ENCODE data around the gene FAM13B.
"Not testable (repeated sequence)": the region's sequence is repeated elsewhere in the genome, so short reads cannot be mapped to it uniquely, and the experiment has no call there.

The FAM13B gene

GRCh38 chr5:137994556-137994955 is 38.3 kb downstream of the FAM13B start:
- Histone ChIP-seq H3K27me3 (no peaks in the 10 kb centered on the region), H3K4me1 (ENCODE audit: control insufficient read depth in 1 of 2, insufficient read depth in 1 of 2, low read depth in 1 of 2, low read length in 1 of 2) (peaks cover 15 to 17% of the 10 kb centered on the region in 2 experiments), H3K9me3 (no peaks in the 10 kb centered on the region), H3K27ac (peak overlapping the region; percentile 64), H3K36me3 (peaks cover 13% of the 10 kb centered on the region), H3K4me3 (ENCODE audit: low read depth in 1 of 2, low read length in 1 of 2) (no peak overlapping the region)
- no peak for TF ChIP-seq CTCF (IDR thresholded peaks at IDR 0.05)

- peaks cover 29% of the 10 kb centered on the region for H3K36me3 ChIP-seq
- no peaks in the 10 kb centered on the region for H3K9me3 ChIP-seq
- no peak overlapping the region for H3K4me3 ChIP-seq (ENCODE audit: low read depth in 1 of 2, low read length in 1 of 2)
- no peak overlapping the region for H3K27ac ChIP-seq
- no peak for TF ChIP-seq CTCF (IDR thresholded peaks at IDR 0.05)
- H3K4me1 ChIP-seq (ENCODE audit: control insufficient read depth in 1 of 2, insufficient read depth in 1 of 2, low read depth in 1 of 2, low read length in 1 of 2): peaks cover 2 to 3% of the 10 kb centered on the region in 2 experiments
- no peaks in the 10 kb centered on the region for H3K27me3 ChIP-seq
Observed at GRCh38 chr5:137989419-137989818, 43.5 kb downstream of the FAM13B start.

DNA sequence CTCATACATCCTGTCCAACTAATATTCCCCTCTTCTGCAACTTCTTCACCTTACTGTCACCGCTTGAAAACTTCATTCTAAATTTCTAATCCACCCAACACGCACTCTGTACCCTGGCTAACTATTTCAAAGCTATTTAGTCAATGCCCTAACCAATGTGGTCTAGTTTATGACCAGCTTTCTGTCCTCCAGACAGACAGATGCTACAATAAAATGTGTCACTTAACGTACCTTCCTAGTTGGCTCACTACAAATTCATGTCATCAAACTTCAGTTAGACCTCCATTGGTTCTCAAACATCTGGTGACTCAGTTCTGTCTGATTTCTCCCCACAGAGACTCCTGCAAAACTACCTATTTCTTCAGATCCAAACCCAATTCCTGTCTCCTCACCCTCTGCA is 57.7 kb downstream of the FAM13B start:
- Histone ChIP-seq H3K36me3 (peaks cover 25% of the 10 kb centered on the region), H3K4me3 (ENCODE audit: low read depth in 1 of 2, low read length in 1 of 2) (no peak overlapping the region), H3K4me1 (ENCODE audit: control insufficient read depth in 1 of 2, insufficient read depth in 1 of 2, low read depth in 1 of 2, low read length in 1 of 2) (no peaks in the 10 kb centered on the region), H3K9me3 (no peaks in the 10 kb centered on the region), H3K27ac (no peak overlapping the region), H3K27me3 (no peaks in the 10 kb centered on the region)
- TF ChIP-seq CTCF (IDR thresholded peaks at IDR 0.05): no peak

DNA sequence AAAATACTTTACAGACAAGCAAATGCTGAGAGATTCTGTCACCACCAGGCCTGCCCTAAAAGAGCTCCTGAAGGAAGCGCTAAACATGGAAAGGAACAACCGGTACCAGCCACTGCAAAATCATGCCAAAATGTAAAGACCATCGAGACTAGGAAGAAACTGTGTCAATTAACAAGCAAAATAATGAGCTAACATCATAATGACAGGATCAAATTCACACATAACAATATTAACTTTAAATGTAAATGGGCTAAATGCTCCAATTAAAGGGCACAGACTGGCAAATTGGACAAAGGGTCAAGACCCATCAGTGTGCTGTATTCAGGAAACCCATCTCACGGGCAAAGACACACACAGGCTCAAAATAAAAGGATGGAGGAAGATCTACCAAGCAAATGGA is 62.5 kb downstream of the FAM13B start:
- H3K4me3 ChIP-seq (ENCODE audit: low read depth in 1 of 2, low read length in 1 of 2); H3K9me3 ChIP-seq; H3K27me3 ChIP-seq; H3K4me1 ChIP-seq (ENCODE audit: control insufficient read depth in 1 of 2, insufficient read depth in 1 of 2, low read depth in 1 of 2, low read length in 1 of 2); H3K27ac ChIP-seq: not testable (repeated sequence)
- H3K36me3 ChIP-seq: peaks cover 17% of the 10 kb centered on the region

DNA sequence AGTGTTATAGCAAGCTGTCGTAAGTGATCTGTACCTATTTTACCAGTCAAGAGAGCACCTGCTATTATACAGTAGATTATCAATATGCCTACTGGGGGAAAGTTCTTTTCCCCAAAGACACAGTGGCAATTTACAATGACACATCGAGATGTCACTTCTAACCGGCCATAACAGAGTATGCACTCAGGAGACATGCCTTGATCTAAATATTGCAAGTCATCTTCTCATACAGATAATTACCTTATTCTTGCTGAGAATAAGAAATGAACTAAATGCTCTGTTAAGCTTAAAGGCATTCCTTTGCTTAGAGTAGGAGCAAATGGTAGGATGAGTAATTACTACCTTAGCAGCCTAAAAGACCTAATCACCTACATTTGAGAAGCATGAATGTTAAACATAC is 72.1 kb downstream of the FAM13B start:
- no peak overlapping the region for H3K4me3 ChIP-seq (ENCODE audit: low read depth in 1 of 2, low read length in 1 of 2)
- TF ChIP-seq CTCF (IDR thresholded peaks at IDR 0.05): no peak
- peaks cover 80% of the 10 kb centered on the region for H3K36me3 ChIP-seq
- H3K4me1 ChIP-seq (ENCODE audit: control insufficient read depth in 1 of 2, insufficient read depth in 1 of 2, low read depth in 1 of 2, low read length in 1 of 2): no peaks in the 10 kb centered on the region
- no peaks in the 10 kb centered on the region for H3K9me3 ChIP-seq
- no peaks in the 10 kb centered on the region for H3K27me3 ChIP-seq
- H3K27ac ChIP-seq: no peak overlapping the region

DNA sequence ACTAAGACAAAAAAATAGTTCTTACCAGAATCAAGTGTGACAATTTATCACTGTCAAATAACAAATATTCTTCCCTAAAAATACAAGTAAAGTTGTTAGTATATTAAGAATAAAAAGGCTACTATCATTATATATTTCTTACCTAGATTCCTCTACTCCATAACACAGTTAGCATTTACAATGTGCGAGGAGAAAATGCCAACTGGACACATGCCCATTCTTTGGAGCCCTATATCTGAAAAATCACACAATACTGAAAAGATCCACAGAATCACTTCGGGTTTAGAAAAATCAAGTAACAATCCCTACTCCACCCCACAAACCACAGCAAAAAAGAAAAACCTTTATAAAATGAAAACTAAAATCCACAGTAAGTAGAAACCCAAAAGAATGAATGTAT is 72.7 kb downstream of the FAM13B start:
- Histone ChIP-seq H3K36me3 (peaks cover 80% of the 10 kb centered on the region), H3K4me3 (ENCODE audit: low read depth in 1 of 2, low read length in 1 of 2) (no peak overlapping the region), H3K9me3 (no peaks in the 10 kb centered on the region), H3K4me1 (ENCODE audit: control insufficient read depth in 1 of 2, insufficient read depth in 1 of 2, low read depth in 1 of 2, low read length in 1 of 2) (no peaks in the 10 kb centered on the region), H3K27ac (no peak overlapping the region), H3K27me3 (no peaks in the 10 kb centered on the region)
- no peak for TF ChIP-seq CTCF (IDR thresholded peaks at IDR 0.05)
